SK-N-SH treated with all-trans-retinoic acid at 6 μM for 48 hours (cell line): ENCODE measurements around the gene COG2.

Experiments
- ATAC-seq: fragments of 200-7000 bp; cut with Tn5 transposase; 3 replicates; pipeline ENCODE4 v1.9.1; 2020; ENCODE audit warnings: mild to moderate bottlenecking, moderate library complexity
- ARNTL ChIP-seq: fragments of 450-650 bp; formaldehyde crosslinking; IDR thresholded peaks from 2 replicates; pipeline ENCODE4 v1.5.0; 2020; ENCODE audit warnings: low read depth, mild to moderate bottlenecking, moderate library complexity, borderline replicate concordance
- BACH2 ChIP-seq: fragments of 250-450 bp; sonication (Bioruptor Pico); IDR thresholded peaks from 2 replicates; pipeline ENCODE4 v1.9.0; 2021; ENCODE audit warnings: mild to moderate bottlenecking, borderline replicate concordance
- CSRNP3 ChIP-seq: fragments of 250-450 bp; sonication (Bioruptor Pico); IDR thresholded peaks from 2 replicates; pipeline ENCODE4 v1.5.1; 2021; ENCODE audit warnings: mild to moderate bottlenecking, moderate library complexity
- ESRRG ChIP-seq: fragments of 250-450 bp; sonication (Bioruptor Pico); IDR thresholded peaks from 2 replicates; pipeline ENCODE4 v1.6.1; 2021; ENCODE audit warnings: mild to moderate bottlenecking
- GLIS3 ChIP-seq: fragments of 250-450 bp; sonication (Bioruptor Pico); IDR thresholded peaks from 2 replicates; pipeline ENCODE4 v1.5.0; 2020; ENCODE audit warnings: mild to moderate bottlenecking, moderate library complexity
- ISL1 ChIP-seq: fragments of 250-450 bp; sonication (Bioruptor Pico); IDR thresholded peaks from 2 replicates; pipeline ENCODE4 v2.1.2; 2022; ENCODE audit warnings: mild to moderate bottlenecking, moderate library complexity
- PATZ1 ChIP-seq: fragments of 250-450 bp; sonication (Bioruptor Pico); IDR thresholded peaks from 2 replicates; pipeline ENCODE4 v1.8.0; 2020; ENCODE audit warnings: mild to moderate bottlenecking, moderate library complexity, borderline replicate concordance
- POU6F1 ChIP-seq: fragments of 250-450 bp; sonication (Bioruptor Pico); IDR thresholded peaks from 2 replicates; pipeline ENCODE4 v1.8.0; 2021; ENCODE audit warnings: low read depth, mild to moderate bottlenecking, moderate library complexity, borderline replicate concordance
- PPARA ChIP-seq: fragments of 250-450 bp; sonication (Bioruptor Pico); IDR thresholded peaks from 2 replicates; pipeline ENCODE4 v1.5.0; 2020; ENCODE audit warnings: mild to moderate bottlenecking, borderline replicate concordance
- TCF4 ChIP-seq: fragments of 250-450 bp; sonication (Bioruptor Pico); IDR thresholded peaks from 2 replicates; pipeline ENCODE4 v1.8.0; 2021; ENCODE audit warnings: mild to moderate bottlenecking, moderate library complexity, borderline replicate concordance
- ZC3H10 ChIP-seq: fragments of 250-450 bp; sonication (Bioruptor Pico); IDR thresholded peaks from 2 replicates; pipeline ENCODE4 v1.5.1; 2021; ENCODE audit warnings: mild to moderate bottlenecking, moderate library complexity
- ZFP3 ChIP-seq: fragments of 250-450 bp; sonication (Bioruptor Pico); IDR thresholded peaks from 2 replicates; pipeline ENCODE4 v1.5.0; 2020; ENCODE audit warnings: mild to moderate bottlenecking, moderate library complexity
- ZFP30 ChIP-seq: fragments of 450-650 bp; formaldehyde crosslinking; IDR thresholded peaks from 2 replicates; pipeline ENCODE4 v1.5.0; 2022; ENCODE audit warnings: mild to moderate bottlenecking, moderate library complexity
- ZNF565 ChIP-seq: fragments of 450-650 bp; formaldehyde crosslinking; conservative IDR thresholded peaks from 2 replicates; pipeline ENCODE4 v1.5.0; 2020; ENCODE audit warnings: low read depth, mild to moderate bottlenecking, moderate library complexity
- ZNF70 ChIP-seq: fragments of 450-650 bp; formaldehyde crosslinking; IDR thresholded peaks from 2 replicates; pipeline ENCODE4 v1.5.0; 2020; ENCODE audit warnings: mild to moderate bottlenecking, moderate library complexity
- TF ChIP-seq, protein P1 (sequence below): fragments of 250-450 bp; sonication (Bioruptor Pico); IDR thresholded peaks from 2 replicates; pipeline ENCODE4 v1.5.0; 2020; ENCODE audit warnings: mild to moderate bottlenecking, moderate library complexity
- TF ChIP-seq, protein P2 (sequence below): fragments of 250-450 bp; sonication (Bioruptor Pico); IDR thresholded peaks from 2 replicates; pipeline ENCODE4 v1.5.1; 2020; ENCODE audit warnings: low read depth, mild to moderate bottlenecking, moderate library complexity

Gene COG2

DNA sequence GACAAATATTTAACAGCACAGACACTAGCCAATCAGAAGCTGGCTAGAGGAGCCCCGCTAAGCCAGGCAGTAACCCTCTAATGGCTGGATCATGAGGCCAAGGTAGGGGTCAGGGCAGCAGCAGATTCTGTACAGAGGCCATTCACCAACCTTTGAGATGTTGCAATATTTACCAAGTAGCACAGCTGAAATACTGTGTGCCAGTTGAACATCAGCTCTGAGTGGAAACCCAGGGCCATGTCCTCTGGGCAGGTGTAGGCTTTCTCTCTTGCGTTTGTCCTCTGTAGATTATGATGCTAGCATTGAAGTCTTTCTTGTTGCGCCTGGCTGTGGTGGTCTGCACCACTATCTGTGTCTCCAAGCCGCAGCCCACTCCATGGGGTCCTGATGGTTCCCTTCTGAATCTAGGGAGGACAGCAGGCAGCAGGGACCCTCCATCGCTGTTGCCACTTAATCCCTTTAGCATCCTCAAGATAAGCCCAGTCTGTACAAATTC lies 2.5 kb upstream of the COG2 start (continued):
- TF ChIP-seq CSRNP3 (no peak), PATZ1 (no peak)

DNA sequence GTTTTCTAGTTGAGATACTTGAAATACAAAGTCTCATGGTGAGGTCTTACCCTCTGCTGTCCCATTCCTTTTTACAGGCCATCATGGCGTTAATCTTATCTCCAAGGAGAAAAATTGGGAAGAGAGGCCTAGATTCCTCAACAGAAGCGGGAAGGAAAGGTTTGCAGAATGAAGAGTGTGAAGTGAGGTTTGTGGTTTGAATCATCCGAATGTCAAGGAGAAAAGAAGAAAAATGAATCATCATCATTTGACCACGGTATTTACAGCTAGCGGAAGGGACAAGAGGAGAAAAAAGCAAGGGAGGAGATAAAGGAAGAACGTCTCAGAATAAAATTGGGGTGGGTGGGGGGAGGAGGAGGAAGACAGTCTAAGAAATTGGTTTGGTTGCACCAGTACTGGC lies 935 bp upstream of the COG2 start:
- no peak for ATAC-seq
- TF ChIP-seq TCF4 (no peak), PPARA (CRISPR knock-in tag) (no peak), ZNF565 (CRISPR knock-in tag) (no peak), POU6F1 (CRISPR knock-in tag) (no peak), ISL1 (no peak), ESRRG (CRISPR knock-in tag) (no peak)
- TF ChIP-seq, protein P1, sequence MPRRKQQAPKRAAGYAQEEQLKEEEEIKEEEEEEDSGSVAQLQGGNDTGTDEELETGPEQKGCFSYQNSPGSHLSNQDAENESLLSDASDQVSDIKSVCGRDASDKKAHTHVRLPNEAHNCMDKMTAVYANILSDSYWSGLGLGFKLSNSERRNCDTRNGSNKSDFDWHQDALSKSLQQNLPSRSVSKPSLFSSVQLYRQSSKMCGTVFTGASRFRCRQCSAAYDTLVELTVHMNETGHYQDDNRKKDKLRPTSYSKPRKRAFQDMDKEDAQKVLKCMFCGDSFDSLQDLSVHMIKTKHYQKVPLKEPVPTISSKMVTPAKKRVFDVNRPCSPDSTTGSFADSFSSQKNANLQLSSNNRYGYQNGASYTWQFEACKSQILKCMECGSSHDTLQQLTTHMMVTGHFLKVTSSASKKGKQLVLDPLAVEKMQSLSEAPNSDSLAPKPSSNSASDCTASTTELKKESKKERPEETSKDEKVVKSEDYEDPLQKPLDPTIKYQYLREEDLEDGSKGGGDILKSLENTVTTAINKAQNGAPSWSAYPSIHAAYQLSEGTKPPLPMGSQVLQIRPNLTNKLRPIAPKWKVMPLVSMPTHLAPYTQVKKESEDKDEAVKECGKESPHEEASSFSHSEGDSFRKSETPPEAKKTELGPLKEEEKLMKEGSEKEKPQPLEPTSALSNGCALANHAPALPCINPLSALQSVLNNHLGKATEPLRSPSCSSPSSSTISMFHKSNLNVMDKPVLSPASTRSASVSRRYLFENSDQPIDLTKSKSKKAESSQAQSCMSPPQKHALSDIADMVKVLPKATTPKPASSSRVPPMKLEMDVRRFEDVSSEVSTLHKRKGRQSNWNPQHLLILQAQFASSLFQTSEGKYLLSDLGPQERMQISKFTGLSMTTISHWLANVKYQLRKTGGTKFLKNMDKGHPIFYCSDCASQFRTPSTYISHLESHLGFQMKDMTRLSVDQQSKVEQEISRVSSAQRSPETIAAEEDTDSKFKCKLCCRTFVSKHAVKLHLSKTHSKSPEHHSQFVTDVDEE (CRISPR knock-in tag), result no peak
- TF ChIP-seq, all 23 proteins: peak for 0

GRCh38 chr1:230641900-230642262 lies 400 bp upstream of the COG2 start:
- TF ChIP-seq ZFP3 (CRISPR knock-in tag) (no peak), ZNF70 (CRISPR knock-in tag) (peak; percentile 55; the same call in 1 of the 2 replicates)
- peak; percentile 3 for ATAC-seq

GRCh38 chr1:230643908-230644307 lies 1.6 kb downstream of the COG2 start:
- ATAC-seq, result no peak
- TF ChIP-seq CSRNP3, result no peak
- TF ChIP-seq ZNF565 (CRISPR knock-in tag), result no peak
- TF ChIP-seq PATZ1, result no peak
- no peak for TF ChIP-seq GLIS3
- no peak for TF ChIP-seq PPARA (CRISPR knock-in tag)
- no peak for TF ChIP-seq ARNTL
- TF ChIP-seq, protein P2, sequence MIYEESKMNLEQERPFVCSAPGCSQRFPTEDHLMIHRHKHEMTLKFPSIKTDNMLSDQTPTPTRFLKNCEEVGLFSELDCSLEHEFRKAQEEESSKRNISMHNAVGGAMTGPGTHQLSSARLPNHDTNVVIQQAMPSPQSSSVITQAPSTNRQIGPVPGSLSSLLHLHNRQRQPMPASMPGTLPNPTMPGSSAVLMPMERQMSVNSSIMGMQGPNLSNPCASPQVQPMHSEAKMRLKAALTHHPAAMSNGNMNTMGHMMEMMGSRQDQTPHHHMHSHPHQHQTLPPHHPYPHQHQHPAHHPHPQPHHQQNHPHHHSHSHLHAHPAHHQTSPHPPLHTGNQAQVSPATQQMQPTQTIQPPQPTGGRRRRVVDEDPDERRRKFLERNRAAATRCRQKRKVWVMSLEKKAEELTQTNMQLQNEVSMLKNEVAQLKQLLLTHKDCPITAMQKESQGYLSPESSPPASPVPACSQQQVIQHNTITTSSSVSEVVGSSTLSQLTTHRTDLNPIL (CRISPR knock-in tag), result no peak
- TF ChIP-seq POU6F1 (CRISPR knock-in tag), result no peak
- TF ChIP-seq TCF4, result no peak
- TF ChIP-seq, protein P1 (CRISPR knock-in tag), result no peak
- TF ChIP-seq ZFP30 (CRISPR knock-in tag), result no peak
- no peak for TF ChIP-seq BACH2
- TF ChIP-seq ZC3H10, result no peak
